ENCODE data around the gene ARSK.
A peak's percentile ranks its signal among the peaks of the same experiment; 100 is the strongest.

Gene ARSK

DNA sequence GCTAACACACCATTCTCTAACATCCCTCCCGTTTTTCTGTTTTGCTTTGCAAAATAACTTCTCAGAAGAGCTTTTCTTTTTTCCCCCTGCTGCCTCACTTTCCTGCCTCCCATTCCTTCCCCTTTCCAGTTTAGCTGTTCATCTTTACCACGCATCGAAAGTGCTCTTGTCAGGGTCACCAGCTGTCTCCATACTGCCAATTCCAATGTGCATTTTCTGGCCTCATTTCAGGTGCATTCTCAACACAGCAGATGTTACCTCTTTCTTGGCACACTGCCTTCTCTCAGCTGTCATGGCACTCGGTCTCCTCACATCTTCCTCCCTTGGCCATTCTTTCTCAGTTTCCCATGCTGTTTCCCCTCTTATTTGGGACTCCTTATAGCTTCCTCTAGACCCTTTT, 9.5 kb downstream of the ARSK start:
- DNase-seq (ENCODE audit: low read depth) = no peak

DNA sequence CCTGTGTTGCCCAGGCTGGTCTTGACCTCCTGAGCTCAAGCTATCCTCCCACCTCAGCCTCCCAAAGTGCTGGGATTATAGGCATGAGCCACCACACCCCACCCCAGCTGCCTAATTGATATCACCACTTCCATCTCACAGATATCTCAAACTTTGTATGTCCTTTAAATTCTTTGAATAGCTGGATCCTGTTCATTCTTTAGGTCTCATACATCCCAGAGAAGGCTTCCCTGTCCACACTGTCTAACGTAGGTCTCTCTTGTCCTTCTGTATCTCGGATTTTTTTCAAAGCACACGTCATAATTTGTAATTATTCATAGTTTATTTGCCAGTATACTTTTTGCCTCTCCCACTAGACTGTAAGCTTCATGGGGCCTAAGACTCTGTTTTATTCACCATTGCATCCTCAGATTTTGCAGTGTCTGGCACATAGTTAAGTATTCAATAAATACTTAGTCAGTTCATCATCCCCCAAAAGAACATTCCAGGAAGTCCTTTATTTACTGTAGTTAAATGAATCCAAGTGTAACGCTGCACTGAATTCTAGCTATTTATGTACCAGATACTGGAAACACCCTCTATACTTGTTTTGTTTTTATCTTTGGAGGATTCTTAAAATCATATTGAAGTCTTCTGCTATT, 10.5 kb downstream of the ARSK start:
- peak; percentile 30 for DNase-seq (ENCODE audit: low read depth)

DNA sequence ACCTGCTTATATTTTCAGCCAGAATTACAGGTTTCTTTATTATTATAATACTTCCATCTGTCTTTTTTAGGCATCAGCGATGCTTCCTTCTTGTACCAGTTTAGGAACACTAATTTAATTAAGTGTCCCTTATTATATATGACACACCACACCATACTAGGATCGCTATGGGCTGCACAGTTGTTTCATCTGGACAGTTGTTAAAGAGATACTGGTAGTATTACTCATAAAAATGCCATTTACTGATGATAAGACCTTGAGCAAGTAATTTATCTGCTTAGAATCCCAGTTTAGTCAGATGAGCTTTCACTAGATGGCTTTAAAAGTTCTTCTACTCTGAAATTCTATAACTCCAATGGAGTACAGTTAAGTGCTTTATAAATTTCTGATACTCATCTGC, 17.1 kb downstream of the ARSK start:
- DNase-seq (ENCODE audit: low read depth) = no peak

DNA sequence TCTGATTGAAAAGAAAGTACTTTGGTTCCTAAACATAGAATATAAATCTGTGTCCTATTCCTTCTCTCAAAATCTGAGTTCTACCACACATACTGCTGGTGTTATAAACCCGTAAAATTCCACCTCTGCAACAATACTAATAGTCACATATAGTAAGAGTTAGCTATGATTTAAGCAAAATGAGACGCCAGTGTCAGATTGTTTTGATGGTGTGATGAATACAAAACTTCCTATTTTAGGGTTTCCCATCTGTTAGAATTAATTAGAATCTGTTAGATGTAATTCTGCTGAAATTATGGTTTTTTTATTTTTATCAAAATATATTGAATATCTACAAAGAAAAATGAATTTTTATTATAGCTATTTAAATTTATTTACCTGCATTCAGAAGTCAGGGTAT, 26.7 kb downstream of the ARSK start:
- DNase-seq (ENCODE audit: low read depth) = no peak

DNA sequence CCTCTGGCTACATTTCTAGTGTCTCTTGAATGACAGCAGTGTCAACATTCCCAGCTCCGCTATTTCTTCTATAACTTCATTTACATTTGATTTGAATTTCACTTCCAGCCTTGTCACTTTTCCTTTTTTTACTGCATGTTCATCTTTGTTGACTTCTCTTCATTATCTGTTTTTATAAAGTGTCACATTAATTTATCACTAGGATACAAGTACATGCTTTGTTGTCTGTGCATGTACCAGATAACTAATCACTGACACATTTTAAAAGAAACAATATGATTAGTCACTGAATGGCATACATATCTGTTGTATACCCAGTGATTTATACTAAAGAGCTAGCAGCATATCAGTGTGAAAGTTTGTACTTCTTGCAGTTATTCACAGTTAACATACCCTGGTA, 29.1 kb downstream of the ARSK start:
- DNase-seq (ENCODE audit: low read depth) = no peak

DNA sequence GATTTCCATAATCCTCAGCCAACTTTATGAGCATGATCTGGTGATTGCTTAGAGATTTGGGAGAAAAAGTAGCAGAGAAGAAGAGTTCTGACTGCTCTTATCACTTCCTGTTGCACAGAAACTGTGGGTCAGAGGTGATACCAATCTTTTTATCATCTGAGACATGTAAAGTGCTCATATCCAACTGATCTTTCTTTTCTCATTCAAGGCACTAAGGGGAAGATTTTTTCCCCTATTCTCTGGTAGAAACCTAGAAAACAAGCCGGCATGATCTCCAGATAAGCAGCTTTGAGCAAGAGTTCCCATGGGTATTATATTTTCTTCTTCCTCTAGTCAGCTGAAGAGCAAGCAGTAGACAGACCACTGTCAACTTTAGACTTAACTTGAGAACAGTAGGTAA, 36.0 kb downstream of the ARSK start:
- no peak for DNase-seq (ENCODE audit: low read depth)

DNA sequence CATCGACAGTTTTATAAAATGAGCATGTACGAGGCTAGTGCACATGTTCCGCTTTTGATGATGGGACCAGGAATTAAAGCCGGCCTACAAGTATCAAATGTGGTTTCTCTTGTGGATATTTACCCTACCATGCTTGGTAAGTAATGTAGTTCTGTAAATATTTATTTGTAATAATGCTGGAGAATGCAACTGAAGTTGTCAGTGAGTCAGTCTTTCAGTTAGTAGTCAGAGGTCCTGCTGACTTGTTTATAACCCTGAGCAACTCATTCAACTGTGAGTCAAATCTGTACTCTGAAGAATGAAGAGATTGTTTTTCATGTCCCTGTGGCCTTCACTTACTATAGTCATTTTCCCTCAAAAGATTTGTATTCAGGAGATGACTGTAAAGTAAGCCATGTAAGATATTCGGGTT, 36.6 kb downstream of the ARSK start:
- DNase-seq (ENCODE audit: low read depth) = peak; percentile 89

DNA sequence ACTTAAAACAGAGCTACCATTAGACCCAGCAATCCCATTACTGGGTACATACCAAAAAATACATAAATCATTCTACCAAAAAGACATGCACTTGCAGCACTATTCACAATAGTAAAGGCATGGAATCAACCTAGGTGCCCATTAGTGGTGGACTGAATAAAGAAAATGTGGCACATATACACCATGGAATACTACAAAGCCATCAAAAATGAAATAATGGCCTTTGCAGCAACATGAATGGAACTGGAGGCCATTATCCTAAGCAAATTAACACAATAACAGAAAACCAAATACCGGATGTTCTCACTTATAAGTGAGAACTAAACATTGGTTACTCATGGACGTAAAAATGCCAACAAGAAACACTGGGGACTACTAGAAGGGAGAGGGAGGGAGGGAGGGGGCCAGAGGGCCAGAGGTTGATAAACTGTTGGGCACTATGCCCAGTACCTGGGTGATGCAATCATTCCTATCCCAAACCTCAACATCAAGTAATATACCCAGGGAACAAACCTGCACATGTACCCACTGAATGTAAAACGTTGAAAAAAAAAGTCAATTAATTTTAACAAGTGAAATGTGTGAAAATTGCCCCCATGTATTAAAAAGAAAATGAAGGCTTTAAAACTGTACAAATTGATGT, 40.5 kb downstream of the ARSK start:
- no peak for DNase-seq (ENCODE audit: low read depth)

DNA sequence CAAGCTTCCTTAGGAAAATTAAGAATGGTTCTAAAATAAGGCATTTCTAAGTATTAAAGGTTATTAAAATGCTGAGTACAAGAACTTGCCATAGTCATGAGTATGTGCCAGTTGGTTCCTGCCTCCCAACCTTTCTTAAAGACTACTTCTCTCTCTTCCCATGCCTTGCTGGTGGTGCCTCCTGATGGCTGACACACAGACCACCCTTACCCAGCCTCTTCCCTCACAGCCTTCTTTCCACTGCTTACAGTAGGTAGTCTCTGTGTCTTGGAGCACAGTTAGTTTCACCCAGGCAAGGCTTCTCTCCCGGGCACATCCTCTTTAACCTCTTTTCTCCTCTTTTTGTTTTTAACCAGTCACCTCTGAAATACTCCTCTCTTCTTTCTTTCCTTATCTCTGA, 44.4 kb downstream of the ARSK start:
- no peak for DNase-seq (ENCODE audit: low read depth)

DNA sequence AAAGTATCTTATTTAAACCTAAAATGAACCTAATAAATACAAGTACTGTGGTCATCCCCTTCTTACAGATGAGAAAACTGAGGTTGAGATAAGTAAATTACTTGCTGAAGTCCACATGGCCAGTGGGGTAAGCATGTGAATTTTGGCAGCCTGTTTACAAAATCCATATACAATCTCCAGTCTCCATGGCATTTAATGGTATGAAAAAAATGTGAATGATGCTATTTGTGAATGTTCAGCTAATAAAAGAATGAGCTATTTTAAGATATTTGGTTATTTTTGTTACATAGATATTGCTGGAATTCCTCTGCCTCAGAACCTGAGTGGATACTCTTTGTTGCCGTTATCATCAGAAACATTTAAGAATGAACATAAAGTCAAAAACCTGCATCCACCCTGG, 45.7 kb downstream of the ARSK start:
- no peak for DNase-seq (ENCODE audit: low read depth)

DNA sequence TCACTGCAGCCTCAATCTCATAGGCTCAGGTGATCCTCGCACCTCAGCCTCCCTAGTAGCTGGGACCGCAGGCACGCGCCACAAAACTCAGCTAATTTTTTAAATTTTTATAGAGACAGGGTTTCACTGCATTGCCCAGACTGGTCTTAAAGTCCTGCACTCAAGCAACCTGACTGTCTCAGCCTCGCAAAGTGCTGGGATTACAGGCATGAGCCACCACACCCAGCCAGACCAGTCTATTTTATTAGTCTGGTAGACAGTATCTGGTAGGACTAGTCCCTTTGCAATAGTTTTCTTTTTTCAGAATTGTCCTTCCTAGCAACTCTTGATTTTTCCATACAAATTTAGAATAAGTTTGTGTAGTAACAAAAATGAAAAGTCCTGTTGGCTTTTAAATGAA, 50.9 kb downstream of the ARSK start:
- no peak for DNase-seq (ENCODE audit: low read depth)

DNA sequence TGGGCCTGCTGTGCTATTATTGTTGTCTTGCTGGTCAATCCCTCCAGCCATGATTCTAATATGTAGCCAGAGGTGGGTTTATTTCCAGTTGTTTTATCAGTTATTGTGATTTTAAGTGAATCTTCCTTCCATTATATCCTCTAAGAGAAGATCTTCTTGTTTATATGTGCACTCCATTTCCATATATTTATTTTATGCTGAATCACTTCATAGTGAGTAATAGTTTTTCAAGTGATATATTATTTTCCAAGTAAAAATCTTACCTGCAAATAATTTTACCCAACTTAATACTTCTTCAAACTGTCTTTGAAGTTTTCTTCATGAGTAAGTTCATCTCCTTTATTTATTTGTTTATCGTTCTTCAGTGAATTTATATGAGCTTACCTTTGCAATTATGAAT, 51.5 kb downstream of the ARSK start:
- DNase-seq (ENCODE audit: low read depth) = no peak

DNA sequence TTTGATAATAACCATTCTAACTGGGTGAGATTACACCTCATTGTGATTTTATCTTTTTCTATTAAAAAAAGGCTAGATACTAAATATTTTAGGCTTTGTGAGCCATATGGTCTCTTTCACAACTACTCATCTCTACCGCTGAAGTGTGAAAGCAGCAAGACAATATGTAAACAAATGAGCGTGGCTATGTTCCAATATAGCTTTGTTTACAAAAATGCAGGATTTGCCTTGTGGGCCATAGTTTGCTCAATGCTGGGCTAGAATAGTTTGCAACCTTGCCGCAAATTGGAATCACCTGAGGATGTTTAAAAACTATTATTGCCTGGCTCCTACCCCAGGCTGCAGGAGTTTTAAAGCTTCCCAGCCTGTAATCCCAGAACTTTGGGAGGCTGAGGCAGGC, 54.8 kb downstream of the ARSK start:
- no peak for DNase-seq (ENCODE audit: low read depth)

DNA sequence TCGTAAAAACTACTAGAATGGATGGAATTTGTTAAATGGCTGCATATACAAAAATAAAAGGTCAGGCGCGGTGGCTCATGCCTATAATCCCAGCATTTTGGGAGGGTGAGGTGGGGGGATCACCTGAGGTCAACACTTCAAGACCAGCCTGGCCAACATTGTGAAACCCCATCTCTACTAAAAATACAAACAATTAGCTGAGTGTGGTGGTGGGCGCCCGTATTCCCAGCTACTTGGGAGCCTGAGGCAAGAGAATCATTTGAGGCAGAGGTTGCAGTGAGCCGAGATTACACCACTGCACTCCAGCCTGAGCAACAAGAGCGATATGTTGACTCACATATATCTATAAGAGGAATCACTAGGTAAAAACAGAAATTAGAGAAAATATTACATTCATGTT, 55.6 kb downstream of the ARSK start:
- DNase-seq (ENCODE audit: low read depth) = no peak

DNA sequence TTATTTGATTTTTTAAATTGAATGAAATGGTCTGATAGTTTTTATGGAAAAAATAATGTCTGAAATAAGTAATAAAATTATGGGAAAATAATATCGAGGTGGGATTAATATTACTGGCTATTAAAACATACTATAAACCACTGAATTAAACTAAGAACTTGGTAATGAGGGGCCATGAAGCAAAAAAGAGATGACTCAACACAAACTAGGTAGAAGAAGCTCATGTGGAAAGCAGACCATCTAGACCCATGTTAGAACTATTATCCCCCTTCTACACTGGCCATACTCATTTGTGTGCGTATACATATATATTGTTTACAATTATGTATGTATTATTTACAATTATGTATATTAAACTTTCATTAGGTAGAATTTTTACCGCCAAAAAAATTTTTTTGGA, 56.5 kb downstream of the ARSK start:
- DNase-seq (ENCODE audit: low read depth) = no peak

DNA sequence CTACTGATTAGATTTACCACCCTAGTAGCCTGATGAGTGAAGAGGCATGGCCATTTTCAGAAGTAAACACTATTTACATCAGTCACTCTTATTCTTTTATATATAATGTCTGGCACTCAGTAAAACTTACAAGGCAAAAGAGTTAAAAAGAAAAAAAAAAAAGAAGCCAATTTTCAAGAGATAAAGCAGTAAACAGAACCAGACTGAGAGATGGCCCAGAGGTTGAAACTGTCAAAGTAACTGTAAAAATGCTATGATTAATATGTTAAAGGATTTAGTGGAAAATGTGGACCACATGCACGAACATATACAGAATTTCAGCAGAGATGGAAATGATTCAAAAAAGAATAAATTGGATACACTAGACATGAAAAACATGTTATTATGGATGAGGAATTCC, 58.6 kb downstream of the ARSK start:
- DNase-seq (ENCODE audit: low read depth) = no peak

DNA sequence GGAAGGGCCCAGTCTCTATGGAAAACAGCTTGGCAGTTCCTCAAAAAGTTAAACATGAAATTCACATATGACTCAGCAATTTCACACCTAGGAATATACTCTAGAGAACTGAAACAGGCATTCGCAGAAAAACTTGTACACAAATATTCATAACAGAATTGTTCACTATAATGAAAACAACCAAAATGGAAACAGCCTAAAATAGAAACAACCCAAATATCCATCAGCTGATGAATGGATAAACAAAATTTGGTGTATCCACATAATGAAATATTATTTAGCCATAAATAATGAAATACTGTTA, 60.2 kb downstream of the ARSK start:
- no peak for DNase-seq (ENCODE audit: low read depth)

DNA sequence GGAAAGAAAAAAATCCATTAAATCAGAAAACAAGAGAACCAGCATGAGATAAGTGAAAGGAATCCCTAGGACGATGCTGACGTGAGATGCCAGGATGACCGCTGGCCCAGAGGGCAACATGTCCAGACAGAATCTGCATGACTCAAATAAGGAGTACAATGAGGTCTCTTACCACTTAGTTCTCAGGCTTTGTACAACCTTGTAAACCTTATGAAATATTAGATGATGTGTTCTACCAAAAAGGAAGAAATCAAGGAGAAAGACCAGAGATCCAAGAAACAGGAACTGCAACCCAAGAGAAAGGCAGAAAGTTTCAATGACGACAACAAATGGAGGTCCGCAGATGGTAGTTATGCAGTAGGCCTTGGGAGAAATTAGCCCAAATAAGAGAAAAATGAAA, 62.2 kb downstream of the ARSK start:
- no peak for DNase-seq (ENCODE audit: low read depth)

DNA sequence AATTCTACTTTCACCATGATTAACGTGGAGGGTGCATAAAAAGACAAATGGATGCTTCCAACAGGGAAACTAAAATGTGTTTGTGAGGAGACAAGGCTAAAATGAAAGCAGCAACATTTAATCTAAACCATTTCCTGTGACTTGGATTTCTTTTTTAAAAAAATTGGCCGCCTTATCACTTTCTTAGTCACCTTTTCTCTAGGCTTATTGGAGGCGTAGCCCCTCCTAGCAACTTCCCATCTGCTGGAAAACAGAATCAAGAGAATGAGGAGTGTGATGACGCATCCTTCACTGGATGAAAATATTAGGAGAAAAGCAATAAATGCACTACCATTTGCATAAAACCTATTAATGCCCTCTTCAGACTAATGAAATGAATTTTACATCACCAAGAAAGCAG, 64.2 kb downstream of the ARSK start:
- DNase-seq (ENCODE audit: low read depth) = no peak

DNA sequence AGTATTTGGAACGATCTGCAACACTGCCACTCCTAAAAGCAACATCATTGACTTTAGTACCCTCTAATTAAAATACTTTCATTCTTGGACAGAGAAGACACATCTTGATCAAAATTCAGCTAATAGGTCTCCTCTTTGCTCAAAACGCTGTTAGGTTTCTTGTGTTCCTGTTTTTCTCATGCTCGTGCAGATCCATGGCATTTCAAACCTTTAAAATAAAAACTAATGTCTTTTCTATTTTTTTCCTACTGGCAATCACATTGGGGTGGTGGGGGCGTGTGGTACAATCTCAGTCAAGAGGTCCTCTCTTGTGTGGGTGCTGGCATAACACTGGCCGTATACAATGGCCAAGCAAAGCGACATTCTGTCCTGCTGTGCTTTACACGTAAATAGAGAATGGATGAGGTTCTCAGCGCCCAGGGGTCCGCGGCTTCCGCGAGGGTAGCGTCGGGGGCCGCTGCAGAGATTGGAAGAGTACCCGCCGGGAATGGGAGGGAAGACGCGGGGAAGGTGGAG, 64.7 kb downstream of the ARSK start:
- no peak for DNase-seq (ENCODE audit: low read depth)

DNA sequence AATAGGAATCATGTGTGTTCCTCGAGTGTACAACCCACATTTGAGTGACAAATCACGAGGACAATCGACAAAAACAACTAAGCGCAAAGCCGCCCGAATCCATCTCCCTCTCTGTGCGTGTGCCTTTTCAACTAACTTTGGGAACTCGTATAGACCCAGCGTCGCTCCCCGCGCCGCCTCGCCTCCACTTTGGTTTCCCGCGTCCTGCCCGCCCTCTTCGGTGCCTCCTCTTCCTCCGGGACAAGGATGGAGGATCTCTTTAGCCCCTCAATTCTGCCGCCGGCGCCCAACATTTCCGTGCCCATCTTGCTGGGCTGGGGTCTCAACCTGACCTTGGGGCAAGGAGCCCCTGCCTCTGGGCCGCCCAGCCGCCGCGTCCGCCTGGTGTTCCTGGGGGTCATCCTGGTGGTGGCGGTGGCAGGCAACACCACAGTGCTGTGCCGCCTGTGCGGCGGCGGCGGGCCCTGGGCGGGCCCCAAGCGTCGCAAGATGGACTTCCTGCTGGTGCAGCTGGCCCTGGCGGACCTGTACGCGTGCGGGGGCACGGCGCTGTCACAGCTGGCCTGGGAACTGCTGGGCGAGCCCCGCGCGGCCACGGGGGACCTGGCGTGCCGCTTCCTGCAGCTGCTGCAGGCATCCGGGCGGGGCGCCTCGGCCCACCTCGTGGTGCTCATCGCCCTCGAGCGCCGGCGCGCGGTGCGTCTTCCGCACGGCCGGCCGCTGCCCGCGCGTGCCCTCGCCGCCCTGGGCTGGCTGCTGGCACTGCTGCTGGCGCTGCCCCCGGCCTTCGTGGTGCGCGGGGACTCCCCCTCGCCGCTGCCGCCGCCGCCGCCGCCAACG, 65.3 kb downstream of the ARSK start, which contains the start of gene GPR150:
Gene GPR150, plus strand, starts transcription at position 58 of the 840 bp plus-strand sequence. Its CDS starts 189 bp downstream, at position 247.
- DNase-seq (ENCODE audit: low read depth) = no peak

DNA sequence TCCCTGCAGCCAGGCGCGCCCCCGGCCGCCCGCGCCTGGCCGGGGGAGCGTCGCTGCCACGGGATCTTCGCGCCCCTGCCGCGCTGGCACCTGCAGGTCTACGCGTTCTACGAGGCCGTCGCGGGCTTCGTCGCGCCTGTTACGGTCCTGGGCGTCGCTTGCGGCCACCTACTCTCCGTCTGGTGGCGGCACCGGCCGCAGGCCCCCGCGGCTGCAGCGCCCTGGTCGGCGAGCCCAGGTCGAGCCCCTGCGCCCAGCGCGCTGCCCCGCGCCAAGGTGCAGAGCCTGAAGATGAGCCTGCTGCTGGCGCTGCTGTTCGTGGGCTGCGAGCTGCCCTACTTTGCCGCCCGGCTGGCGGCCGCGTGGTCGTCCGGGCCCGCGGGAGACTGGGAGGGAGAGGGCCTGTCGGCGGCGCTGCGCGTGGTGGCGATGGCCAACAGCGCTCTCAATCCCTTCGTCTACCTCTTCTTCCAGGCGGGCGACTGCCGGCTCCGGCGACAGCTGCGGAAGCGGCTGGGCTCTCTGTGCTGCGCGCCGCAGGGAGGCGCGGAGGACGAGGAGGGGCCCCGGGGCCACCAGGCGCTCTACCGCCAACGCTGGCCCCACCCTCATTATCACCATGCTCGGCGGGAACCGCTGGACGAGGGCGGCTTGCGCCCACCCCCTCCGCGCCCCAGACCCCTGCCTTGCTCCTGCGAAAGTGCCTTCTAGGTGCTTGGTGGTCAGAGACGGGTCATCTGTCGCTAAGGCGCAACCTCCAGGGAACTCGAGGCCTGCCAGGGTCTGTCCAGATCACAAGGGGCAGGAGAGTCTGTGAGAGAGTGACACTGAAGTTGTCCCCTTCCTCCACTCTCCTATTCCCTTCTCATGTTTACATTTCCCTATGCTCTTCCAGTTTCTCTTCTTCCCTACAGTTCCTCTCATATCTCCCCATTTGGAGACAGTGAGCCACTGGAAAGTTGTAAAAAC, 66.3 kb downstream of the ARSK start:
- no peak for DNase-seq (ENCODE audit: low read depth)
